Kasumi-1 (cell line): Measurements from ENCODE around the gene NPAS3.

Experiments
- DNase-seq, 2 experiments: peaks; one replicate each; lab custom pipeline; 2025; lab: John Stamatoyannopoulos, UW

The NPAS3 gene

DNA sequence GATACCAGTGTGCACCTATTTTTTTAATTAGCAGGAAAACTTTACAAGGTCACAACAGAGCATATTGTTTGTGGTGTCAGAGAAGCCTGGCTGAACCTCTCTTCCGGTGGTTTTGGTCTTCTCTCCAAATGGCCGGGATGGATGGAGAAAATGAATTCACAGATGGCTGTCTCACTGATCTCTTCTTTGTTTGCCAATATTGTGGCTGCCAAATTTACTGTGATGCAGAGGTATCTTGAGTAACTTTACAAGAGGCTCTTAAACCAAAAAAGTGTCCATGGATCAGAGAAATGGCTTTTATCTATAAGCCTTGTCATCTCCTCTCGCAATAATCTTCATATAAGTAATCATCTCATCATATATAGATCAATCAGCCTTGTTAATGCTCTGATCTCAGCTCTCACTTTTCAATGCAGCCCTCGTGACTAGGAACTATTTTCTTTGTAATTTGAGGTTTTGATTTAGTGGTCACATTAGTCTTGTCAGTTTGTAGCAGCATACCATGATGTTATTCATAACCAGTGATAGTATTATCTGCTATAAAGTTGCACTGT is 704.1 kb downstream of the NPAS3 start:
- DNase-seq = no peak

DNA sequence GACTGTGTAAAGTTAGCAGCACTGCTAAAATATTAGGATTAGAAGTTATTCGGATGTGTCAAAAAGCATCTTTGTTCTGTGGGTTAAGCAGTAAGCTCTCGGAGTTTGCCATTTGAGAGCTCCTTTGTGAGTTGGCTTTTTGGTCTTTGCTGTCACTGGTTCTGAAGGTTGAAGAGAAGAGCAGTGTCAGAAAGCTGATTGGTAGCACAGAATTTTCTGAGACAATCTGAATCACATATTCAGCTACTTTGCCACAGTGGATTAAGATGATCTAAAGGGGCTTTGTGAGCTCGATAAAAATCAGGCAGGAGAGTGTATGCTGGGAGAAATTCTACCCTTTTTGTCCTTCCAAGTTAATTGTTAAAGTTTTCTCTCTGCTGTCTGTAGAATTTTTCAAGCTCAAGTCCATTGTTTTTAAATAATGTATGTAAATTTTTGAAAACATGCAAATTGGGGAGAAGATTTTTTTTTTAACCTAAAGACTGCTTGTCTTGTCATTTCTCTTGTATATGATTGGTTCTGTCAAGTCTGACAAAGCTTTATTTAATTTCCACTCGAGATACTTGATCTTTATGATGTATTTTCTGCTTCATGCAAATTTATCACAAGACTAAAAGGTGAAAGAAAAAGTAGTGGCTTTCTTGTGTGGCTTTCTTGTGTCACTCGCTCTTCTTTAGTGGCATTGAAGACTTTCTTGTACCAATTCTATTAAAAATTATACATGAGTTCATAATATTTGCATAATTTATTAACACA is 704.9 kb downstream of the NPAS3 start:
- DNase-seq = no peak

DNA sequence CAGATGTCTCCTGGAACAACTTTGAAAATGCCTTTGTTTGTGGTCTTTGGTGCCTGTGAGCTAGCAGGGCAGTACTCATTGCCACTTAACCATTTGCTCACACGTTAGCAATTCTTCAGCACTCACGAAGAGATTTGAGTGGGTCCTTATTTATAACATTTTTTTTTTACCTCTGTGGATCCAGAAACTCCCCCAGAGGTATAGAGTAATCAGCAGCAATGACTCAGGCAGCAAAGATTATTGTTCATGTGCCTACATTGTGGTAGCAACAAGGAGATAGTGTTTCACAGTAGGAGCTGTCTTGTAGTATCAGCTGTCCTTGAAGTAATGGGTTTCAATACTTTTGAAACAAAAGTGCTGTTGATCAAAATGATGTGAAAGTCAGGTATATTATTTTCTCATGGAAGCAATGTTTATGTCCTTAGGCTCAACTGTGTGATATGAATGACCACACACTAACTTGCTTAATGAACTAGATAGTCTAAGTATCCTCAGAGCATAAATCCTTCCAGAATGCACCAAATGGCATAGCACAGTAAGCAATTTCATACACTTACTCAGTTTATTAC is 708.1 kb downstream of the NPAS3 start:
- no peak for DNase-seq

DNA sequence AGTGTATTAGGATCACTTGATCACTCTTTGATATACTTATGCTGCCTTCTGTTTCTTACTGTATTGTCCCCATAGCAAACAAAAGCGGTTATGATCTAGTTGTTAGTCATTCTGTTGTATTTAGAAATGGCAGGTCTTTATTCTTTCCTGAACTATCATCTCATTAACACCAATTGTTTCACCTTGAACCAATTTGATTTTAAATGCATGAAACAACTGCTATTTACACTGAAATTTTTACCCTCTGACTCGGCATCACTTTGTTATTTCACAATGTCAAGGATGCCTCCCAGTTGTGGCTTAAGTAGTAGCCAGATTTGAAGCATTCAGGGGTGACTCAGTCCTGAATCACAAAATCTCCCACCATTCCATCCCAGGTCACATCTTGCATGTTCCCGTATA is 708.7 kb downstream of the NPAS3 start:
- no peak for DNase-seq

DNA sequence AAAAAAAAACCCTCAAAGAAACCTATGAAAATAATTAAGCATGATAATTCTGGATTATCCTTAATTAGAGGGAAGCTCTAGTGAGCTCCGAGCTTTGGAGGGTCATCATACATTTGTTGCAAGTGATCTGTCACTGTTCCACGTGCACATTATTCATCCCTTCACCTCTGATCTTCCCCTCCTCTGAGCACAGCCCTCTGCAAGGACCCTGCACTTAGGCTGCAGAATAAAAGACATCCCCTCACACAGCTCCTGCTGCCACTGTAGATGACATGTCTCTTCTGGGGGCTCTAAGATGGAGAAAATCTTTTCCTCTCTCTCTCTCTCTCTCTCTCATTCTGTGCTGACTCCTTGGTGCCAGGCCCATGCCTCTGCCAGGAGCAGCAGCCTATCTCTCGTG is 711.8 kb downstream of the NPAS3 start:
- no peak for DNase-seq

DNA sequence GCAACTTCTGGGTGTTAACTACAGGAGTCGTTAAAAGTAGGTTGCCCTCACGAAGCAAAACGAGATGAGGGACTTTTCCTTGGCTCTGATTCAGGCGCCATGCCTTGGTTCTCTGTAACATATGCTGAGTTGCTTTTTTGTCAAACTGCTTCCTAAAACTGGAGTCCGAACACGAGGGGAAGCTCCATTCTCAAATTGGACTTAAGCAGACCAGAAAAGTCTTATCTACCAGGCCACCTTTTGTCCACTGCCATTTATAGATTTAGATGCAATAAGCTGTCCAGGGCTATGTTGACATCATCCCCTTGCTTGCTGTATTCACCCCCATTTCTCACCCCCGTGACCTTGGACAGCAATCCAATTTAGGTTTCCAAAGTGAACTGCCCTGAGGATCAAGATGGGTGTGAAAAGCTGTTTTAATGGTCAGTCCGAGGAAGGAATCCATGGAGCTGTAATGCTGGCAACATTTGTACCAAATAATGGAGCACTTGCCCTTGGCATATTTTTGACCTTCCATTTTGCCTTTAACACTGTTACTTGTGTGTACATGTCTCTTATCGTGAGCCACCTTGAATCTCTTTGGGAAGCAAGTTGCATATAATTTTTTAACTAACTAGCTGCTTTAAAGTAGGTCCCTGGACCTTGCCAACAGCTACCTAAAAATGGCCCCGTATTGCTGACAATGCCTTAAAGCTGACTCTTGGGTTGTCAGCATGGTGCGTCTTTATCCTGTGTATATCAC is 714.1 kb downstream of the NPAS3 start:
- DNase-seq = no peak

DNA sequence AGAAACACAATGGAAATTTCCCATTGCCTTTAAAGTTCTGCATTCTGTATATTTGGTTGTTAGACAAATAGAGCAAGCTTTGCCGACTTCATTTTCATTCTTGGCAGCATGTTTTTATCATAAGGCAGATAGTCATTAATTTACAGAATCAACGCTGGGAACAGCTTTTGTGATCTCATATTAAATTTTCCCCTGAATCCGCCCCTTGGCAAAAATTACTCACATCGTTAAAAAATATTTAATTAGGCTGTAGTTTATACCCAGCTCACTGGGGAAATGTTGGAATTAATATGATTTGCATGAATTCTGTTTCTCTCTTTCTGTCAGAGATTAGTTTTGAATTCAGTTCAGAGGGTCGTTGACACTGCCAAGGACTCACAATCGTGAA is 714.6 kb downstream of the NPAS3 start:
- no peak for DNase-seq

DNA sequence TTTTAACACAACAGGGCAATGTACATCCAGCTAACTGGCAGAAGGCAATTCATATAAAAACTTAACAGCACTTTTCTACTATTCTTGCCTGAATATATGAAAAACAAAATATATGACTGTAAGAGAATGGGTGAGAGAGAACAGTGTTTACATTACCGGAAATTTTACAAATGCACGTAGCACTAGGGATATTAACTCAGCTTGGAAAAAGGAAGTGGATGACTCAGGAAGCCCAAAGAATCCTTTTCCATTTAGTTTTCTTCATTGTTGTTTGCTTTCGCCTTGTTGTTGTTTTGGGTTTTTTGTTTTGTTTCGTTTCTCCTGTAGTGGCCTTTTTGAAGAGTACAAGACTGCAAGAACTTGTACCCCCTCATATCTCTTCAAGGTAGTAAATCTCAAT is 716.7 kb downstream of the NPAS3 start:
- DNase-seq = no peak

DNA sequence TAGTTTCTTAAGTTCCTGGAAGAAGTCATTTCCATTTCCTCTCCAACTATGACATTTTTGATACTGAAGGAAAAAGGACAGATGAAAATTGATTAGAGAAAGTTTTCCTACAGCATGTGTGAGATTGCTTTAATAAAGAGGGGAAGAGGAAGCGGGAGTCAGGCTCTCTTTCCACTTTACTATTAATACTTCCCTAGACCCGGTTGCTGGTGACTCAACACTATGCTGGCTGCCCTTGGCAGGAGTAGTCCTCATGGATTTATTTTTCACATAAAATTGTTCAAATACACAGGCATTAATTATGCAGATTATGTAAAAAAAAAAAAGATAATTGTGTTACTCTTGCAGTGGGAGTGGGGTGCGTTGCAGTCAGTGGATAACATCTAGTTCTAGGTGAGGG is 718.8 kb downstream of the NPAS3 start:
- no peak for DNase-seq

DNA sequence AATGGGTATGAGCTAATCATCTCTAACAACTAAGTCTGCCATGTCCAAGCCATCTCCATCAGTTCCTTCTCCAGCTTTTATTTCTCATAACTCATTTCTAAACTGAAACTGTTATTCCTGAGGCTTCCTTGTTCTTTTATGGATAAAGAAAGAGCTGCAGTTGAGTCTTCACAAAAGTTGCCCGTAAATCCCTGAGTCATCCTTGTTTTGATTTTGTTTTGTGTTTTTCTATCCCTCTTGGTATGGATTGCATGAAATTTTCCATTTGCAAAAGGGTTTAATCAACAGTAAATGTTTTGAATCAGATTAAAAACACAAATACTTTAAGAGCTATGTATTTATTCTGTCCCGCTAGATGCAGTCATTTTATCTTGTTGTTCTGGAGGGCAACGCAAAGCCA is 721.6 kb downstream of the NPAS3 start:
- no peak for DNase-seq

DNA sequence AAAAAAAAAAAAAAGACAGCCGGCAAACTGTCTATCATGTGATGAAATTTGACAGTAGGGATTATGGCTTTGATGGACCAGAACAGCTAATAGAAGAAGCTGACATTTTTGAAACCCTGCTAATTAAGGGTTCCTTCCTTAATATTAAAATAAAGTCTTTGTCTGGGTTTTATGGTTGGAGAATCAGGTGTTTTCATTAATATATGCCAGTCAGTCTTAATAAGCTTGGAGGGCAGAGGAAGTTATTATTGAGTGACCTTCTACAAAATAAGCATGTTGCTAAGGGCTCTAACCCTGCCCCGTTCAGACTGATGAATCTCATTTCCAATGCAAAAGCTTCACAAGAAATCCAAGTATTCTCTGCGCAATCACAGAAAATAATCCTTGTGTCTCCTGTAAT is 722.4 kb downstream of the NPAS3 start:
- no peak for DNase-seq

DNA sequence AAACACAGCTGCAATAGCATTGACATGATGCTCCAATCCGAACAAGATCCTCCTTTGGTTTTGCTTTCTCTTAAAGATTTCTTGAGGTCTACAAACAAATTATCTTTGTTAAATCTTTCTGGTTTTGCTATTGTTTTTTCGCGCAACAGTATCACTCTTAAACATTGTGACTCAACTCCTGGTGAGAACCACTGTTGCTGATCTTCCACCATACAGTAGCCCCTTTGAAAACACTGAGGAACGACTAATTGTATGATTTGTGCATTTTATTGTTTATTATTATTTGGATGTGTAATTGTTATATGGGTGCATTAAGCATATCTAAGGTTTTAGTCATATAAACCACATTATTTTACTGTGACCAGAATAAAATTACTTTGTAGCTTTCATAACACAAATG is 729.4 kb downstream of the NPAS3 start:
- DNase-seq = no peak

DNA sequence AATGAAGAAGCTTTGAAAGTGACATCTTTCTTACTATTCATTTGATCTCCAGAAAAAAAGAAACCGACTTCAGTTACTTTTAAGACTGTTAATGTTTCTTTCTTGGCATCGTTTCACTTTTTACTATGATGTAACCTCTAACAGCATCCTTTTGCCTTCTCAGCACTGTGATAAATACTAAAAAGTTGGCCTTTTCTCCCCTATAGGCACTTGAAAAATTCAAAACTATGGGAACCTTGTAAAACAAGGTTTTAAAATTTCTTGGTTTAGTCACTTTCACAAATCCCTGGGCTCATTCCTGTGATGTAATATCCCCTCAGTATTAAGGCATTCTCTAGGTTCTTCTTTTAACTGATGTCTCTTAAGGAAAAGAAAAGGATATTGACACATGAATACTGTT is 730.4 kb downstream of the NPAS3 start:
- no peak for DNase-seq

DNA sequence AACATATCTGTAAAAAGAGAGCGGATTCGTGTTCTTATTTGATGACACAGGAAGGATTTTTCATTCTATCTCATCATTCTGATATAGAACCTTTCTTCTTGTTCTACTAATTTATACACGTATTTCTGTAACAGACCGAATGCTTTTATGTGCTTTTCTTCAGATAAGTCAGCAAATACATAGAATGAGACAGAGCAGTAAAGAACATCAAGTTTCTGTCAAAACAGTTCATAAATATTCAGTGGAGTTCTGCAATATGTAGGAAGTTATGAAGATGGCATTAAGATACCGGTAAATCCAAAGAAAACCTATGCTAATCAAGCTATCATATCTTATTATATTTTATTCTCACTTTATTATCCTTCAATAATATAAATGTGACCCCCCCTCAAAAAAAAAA is 731.6 kb downstream of the NPAS3 start:
- DNase-seq = no peak

DNA sequence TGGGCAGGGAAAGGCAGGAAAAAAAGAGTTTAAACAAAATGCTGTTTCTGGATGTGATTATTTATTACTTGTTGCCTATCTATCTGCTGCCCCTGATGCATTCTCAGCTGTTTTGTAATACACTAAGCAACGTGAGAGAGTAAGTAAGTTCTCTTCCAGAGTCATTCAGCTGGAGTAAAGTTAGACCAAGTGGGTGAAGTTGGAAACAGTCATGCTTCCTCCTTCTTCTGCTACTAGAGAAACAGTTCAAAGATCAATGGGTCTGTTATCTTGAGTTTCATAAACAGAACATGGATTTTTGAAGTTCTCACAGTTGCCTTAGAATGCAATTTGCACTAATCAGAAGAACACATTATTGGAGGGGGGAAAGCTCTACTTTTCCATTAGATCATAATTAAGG is 732.9 kb downstream of the NPAS3 start:
- DNase-seq = no peak

DNA sequence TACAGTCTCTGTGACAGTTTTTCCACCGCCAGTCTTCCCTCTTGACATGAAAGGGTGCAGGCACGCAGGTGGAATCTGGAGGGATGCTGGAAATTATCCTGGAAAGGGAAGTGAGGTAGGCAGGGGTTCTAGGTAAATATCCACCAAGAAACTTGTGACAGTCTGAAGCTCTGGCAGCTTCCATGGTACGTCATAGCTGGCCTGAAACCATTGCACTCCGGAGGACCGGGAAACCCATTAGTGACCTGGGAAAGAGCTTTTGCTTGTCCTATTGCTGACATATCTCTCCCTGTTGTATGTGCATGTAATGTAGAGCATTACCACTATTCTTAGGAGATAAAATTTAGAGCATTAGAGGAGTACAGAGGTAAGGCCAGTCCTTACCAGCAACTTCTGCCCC is 736.2 kb downstream of the NPAS3 start:
- DNase-seq = no peak

DNA sequence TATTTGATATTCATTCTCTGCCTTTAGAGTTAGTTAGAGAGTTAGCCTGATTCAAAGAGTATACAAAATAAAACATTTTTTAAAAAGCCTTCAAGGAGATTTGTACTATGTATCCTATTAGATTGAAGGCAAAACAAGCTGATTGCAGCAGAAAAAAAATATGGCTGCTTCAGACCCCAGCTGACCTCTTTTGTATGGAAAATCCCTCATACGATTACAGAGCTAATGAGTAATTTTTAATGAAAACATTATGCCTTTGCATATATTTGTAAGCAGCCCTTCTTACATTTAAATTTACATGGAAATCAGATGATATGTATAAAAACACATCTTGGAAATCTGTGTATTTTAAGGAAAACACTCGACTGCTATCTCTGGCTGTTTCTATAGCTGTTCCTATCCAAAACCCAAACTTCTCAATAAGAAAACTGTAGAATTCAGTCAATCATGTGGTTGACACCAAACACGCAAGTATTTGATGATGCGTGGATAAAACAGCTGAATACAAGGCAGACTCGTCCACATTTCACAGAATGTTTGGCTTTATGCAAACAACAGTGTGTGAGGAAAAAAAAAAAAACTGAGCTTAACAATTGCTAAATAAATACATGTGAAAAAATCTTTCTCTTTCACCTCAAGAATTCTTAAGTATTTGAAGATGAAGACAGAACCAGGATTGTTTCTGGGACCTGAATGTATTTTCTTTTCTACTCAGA is 736.9 kb downstream of the NPAS3 start:
- DNase-seq = no peak

DNA sequence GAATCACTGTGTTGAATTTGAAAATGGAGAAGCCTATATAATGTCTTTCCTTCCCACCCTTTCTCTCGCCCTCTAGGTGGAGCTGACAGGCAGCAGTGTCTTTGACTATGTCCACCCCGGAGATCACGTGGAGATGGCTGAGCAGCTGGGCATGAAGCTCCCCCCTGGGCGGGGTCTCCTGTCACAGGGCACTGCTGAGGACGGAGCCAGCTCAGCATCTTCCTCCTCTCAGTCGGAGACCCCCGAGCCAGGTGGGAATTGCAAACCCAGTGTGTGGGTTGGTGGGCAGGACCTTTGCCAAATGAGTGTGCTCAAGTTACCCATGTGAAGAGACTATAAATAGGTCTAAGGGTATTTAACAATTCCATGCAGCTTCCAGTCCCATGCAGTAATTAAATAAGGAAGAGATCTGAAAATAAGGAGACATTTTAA is 737.5 kb downstream of the NPAS3 start:
- DNase-seq = no peak

DNA sequence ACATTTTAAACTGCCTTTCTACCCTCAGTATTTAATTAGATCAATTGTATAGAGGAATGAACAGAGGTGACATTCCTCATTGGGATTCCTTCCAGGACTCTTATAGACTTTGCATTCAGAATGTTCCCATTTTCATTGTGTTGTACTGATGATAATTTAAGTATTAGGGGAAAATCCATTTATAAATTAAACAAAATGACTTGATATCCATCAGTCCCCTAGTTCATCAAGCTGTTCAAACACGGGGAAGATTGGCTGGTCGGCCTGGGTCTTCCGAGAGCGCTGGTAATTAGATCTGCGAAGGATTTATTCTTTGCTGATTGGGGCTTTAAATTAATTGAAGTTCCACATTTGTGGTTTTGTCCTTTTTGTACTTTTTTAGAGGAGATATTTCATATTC is 738.2 kb downstream of the NPAS3 start:
- no peak for DNase-seq

DNA sequence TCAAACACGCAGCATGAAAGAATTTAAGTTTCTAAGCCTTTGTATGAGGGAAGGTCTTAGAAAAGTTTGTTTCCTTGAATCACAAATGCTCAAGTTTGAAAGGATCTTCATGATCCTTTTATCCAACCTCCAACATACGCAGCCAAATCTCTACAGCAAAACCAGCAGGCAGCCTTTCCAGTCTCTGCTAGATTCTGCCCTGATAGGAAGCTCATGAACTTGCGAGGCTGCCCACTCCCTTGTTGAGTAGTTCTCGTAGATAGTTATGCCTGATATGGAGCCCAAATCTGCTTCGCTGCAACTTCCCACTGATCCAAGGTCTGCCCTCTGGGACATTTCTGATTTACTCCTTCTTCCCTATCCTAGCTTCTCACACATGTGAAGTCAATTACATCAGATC is 739.3 kb downstream of the NPAS3 start:
- no peak for DNase-seq

DNA sequence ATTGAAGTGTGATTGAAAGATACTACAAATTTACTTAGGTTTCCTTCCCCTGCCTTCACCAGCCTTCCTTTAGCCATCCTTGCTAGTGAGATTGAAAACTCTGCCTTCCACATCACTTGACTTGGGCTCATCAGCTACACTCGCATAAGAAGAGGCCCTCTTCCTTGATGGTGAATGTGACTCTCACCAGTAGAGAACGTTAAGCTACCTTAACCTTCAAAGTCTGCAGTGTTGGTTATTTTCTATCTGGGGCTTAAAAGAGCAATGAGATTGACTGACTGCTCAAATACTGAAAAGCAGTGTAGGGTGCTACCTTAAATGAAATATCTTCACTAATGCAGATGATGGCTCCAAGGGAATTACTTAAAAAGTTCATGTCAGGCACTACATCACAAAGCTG is 740.3 kb downstream of the NPAS3 start:
- DNase-seq = no peak

DNA sequence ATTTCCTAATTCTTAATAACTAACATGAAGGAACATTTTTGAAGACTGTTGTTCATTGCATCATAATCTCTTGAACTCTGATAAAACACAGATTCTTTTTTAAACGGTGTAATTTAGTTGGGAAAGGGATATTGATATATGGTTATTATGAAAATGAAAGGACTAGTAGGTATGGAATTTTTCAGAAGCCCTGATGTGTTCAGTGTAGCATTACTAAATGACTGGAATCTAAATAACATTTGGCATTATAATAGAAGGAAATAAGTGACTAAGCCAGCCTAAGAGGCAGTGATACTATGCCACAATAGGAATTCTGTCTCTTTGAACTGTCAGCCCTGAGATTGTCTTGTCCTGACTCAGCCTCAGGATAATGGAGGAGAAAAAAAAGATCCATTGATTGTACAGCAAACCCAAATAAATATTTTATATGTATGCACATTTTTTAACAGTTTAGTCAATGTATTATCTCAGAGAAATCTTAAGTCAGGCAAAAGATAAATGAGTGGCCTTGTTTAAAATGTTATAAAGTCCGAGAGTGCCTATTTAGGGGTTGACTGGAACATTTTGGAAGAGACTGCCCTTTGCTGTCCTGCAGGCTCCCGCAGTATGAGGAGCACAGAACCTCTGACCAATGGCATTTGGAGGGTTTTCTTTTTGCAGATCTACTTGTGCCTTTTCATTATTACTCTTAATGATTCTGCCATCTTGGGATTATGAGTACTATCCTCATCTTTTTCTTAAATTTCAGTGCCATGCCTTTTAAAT is 741.0 kb downstream of the NPAS3 start:
- DNase-seq = no peak
